Measurements from ENCODE around the gene ARPP21.

Gene ARPP21

DNA sequence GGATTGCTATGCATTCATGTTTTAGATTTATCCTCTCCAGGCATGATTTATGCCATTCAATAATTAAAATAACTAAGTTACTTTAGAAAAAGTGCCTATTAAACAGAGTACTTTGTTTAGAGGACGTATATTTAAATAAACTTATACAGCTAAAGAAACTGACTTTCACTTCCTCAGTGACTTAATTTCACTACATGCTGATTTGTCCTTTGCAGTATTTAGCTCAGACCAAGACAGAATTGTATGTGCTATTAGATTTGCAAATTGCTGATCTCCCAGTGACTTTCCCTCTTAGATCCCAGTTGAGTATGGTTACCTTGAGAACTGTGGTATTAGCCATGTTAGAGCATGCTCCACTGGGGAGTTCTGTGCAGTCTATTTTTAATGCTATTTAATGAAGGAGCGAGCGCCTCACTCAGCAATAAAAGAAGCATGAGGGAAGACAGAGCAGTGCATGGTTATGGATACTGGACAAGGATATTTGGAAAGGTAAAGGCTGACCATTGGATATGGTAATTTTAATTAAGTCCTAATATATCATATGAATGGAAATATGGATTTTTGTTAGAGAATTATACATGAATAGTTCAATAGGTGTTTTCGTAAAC, 2.7 kb downstream of the ARPP21 start:
- no peak for DNase-seq (ENCODE audit: low read depth)
- H3K4me3 ChIP-seq (replicated peaks; ENCODE audit: low read depth, low read length): no peak overlapping the region
- TF ChIP-seq, protein P1, sequence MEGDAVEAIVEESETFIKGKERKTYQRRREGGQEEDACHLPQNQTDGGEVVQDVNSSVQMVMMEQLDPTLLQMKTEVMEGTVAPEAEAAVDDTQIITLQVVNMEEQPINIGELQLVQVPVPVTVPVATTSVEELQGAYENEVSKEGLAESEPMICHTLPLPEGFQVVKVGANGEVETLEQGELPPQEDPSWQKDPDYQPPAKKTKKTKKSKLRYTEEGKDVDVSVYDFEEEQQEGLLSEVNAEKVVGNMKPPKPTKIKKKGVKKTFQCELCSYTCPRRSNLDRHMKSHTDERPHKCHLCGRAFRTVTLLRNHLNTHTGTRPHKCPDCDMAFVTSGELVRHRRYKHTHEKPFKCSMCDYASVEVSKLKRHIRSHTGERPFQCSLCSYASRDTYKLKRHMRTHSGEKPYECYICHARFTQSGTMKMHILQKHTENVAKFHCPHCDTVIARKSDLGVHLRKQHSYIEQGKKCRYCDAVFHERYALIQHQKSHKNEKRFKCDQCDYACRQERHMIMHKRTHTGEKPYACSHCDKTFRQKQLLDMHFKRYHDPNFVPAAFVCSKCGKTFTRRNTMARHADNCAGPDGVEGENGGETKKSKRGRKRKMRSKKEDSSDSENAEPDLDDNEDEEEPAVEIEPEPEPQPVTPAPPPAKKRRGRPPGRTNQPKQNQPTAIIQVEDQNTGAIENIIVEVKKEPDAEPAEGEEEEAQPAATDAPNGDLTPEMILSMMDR (IDR thresholded peaks at IDR 0.05; ENCODE audit: low read length, missing control alignments): no peak

DNA sequence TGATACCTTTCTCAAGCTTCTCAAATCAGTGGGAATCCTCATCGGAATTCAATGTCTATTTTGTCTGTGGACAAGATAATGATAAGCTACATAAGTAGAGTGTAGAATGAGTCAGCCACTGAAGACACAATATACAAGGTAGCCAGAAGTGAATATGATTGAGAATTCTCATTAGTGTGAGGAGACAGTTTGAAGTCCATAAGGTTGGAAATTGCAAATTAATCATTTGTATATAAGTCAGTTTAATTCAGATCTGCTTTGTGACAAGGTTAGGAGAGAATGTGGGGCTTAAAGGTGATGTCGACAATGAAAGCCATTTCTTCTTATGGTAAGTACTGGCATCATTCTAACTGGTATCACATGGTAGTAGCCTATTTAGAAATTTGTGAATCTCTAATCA, 4.2 kb downstream of the ARPP21 start:
- no peak overlapping the region for H3K4me3 ChIP-seq (replicated peaks; ENCODE audit: low read depth, low read length)
- TF ChIP-seq, protein P1 (IDR thresholded peaks at IDR 0.05; ENCODE audit: low read length, missing control alignments): no peak
- no peak for DNase-seq (ENCODE audit: low read depth)

DNA sequence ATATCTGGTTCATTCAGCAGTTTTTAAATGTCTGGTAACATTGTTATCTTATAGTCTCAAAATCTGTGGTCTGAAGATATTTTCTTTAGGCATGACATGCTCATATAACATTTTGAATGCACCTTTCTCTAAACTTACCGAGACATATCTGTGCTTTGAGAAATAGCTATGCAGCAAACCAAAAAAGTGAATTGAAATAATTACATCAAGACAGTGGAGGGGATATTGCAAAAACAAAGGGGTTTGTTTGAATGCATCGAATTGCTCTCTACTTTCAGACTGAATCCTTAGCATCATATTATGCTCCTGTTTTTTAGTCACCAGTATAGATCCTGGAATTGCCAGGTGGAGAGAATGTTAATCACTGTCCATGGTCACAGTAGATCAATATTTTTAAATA, 5.1 kb downstream of the ARPP21 start:
- TF ChIP-seq, protein P1 (IDR thresholded peaks at IDR 0.05; ENCODE audit: low read length, missing control alignments): no peak
- no peak overlapping the region for H3K4me3 ChIP-seq (replicated peaks; ENCODE audit: low read depth, low read length)
- DNase-seq (ENCODE audit: low read depth): no peak

DNA sequence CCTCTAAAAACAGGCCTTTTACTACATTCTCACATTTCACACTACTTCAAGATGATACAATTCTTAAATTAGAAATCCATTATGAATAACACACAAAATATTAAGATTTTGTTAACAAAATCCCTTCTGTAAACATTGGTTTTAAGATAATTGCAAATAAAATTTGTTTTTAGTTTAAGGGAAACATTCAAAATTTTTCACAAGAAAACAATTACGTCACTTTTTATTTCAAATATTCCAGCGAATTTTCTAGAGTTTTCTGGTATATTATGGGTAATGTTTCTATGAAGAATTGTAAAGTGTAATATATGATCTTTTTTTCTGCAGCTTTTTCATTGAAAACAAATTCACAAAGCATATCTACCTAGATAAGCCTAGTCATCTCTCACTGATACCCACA, 5.9 kb downstream of the ARPP21 start:
- no peak for DNase-seq (ENCODE audit: low read depth)
- TF ChIP-seq, protein P1 (IDR thresholded peaks at IDR 0.05; ENCODE audit: low read length, missing control alignments): no peak
- no peak overlapping the region for H3K4me3 ChIP-seq (replicated peaks; ENCODE audit: low read depth, low read length)

DNA sequence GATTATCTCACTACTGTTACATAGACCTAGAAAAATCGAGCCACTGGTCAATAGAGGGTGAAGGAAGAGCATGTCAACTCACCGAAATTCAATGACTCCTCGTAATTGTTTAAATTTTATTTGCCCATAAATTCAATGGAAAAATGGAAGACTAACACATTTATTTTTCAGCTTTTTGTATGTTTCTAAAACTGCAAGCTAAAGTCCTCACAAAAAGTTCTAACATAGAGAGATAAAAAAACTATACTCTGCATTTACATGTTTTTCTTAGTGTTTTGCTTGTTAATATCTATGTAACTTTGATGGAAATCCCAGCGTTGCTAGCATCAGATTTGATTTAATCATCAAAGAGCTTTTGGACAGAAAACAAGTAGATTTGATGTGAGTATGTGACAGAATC, 6.8 kb downstream of the ARPP21 start:
- no peak overlapping the region for H3K4me3 ChIP-seq (replicated peaks; ENCODE audit: low read depth, low read length)
- TF ChIP-seq, protein P1 (IDR thresholded peaks at IDR 0.05; ENCODE audit: low read length, missing control alignments): no peak
- DNase-seq (ENCODE audit: low read depth): no peak

DNA sequence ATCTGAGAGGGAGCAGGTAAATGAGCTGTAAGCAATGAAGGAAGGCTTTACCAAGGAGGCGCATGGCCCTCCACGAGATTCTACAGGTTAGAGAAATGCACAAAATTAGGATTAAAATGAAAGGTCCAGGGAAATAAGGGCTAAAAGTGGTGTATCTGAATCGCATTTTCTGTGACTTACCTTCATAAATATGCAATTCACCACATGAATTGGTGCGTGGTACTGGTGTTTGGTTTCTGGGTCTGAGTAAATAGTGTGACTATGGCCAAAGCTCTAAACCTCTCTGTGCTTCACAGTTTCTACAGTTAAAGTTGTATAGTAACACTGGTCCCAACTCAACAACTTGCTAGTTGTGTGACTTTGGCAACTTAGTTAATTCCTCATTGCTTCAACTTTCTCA, 8.1 kb downstream of the ARPP21 start:
- no peak for DNase-seq (ENCODE audit: low read depth)
- TF ChIP-seq, protein P1 (IDR thresholded peaks at IDR 0.05; ENCODE audit: low read length, missing control alignments): no peak
- H3K4me3 ChIP-seq (replicated peaks; ENCODE audit: low read depth, low read length): no peak overlapping the region

DNA sequence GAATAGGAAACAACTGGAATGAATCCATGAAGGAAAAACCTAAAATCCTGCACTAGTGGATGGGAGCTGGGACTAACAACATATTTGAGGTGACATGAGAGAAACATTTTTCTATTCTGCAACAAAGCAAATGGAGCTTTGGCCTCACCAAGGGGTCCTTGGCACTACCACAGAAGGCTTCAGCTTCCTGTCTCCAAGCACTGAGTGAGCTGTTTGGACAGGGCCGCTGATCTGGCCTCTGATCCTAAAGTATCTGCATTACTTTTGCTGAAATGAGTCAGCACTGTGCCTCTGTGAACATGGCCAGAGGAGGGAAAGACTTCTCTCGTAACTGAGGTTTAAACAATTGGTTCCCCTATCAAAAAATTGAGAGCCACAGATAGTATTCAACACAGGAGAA, 9.0 kb downstream of the ARPP21 start:
- H3K4me3 ChIP-seq (replicated peaks; ENCODE audit: low read depth, low read length): no peak overlapping the region
- peak; percentile 42 for DNase-seq (ENCODE audit: low read depth)
- TF ChIP-seq, protein P1 (IDR thresholded peaks at IDR 0.05; ENCODE audit: low read length, missing control alignments): no peak
